Thyroid gland (tissue), 4 donors: Measurements from ENCODE around the gene TTR. TPM values are rescaled to one million over a fixed set of nuclear protein-coding genes. Genes with fewer than 3 reads are reported as not detected.

Experiments
- DNase-seq, 2 donors: peaks; one replicate each; pipeline ENCODE4 v3.0.0-alpha.2; 2019
- H3K27ac ChIP-seq, 3 donors: fragments of 200-600 bp; sonication (generic); 1 replicate in 2 of 3; 2 replicates in 1 of 3; pipeline ENCODE4 v1.5.1; 2016 to 2019; ENCODE audit warnings: mild to moderate bottlenecking in 1 of 3, moderate library complexity in 1 of 3
- H3K27me3 ChIP-seq: fragments of 200-600 bp; sonication (generic); one replicate; pipeline ENCODE4 v1.5.1; 2019
- H3K36me3 ChIP-seq, 2 donors: fragments of 200-600 bp; sonication (generic); one replicate each; pipeline ENCODE4 v1.5.1; 2016 to 2019
- H3K4me1 ChIP-seq, 2 donors: fragments of 200-600 bp; sonication (generic); one replicate each; pipeline ENCODE4 v1.5.1; 2017 to 2019
- H3K4me3 ChIP-seq, 3 donors: fragments of 200-600 bp; sonication (generic); replicated peaks in 1 of 3; 1 replicate in 2 of 3; 2 replicates in 1 of 3; pipeline ENCODE4 v1.5.1; 2016; ENCODE audit warnings: mild to moderate bottlenecking in 1 of 3
- H3K9me3 ChIP-seq: fragments of 200-600 bp; sonication (generic); one replicate; pipeline ENCODE4 v1.5.1; 2017
- CTCF ChIP-seq, 6 experiments: fragments of 200-600 bp in 3 of 6; fragments of 450-650 bp in 3 of 6; sonication (generic) in 3 of 6; IDR thresholded peaks; one replicate each; pipeline ENCODE4 v1.5.1; 2016 to 2019; ENCODE audit warnings: antibody characterized with exemption in 6 of 6, mild to moderate bottlenecking in 2 of 6, inconsistent platforms in 1 of 6, moderate library complexity in 1 of 6
- POLR2A ChIP-seq, 2 donors: fragments of 450-650 bp; IDR thresholded peaks; one replicate each; pipeline ENCODE4 v1.6.1; 2017; ENCODE audit warnings: antibody characterized with exemption in 2 of 2, mild to moderate bottlenecking in 2 of 2, moderate library complexity in 1 of 2
- WGBS, 2 donors: methylation state at CpG; one replicate each; pipeline ENCODE4 v1.1.5; 2017; 5-methylcytosine and 5-hydroxymethylcytosine counted together
- intact Hi-C: fragments of 100-400 bp; cut with DNase I; formaldehyde crosslinking; loops from one replicate; pipeline ENCODE4 v1.15.1; 2023
- total RNA-seq, 4 donors: library from RNA; depleted of rRNA; stranded (reverse); fragments of >200 nt; gene quantifications; one replicate each; pipeline ENCODE4 v1.2.3, GENCODE V29; 2016

The TTR gene
- total RNA-seq, 4 donors from 2014 or later, result not detected

- no peaks in the 10 kb centered on the region for H3K9me3 ChIP-seq
- H3K36me3 ChIP-seq, result no peaks in the 10 kb centered on the region
- DNase-seq, result no peak
- no peak for TF ChIP-seq CTCF (IDR thresholded peaks at IDR 0.05)
- TF ChIP-seq POLR2A (IDR thresholded peaks at IDR 0.05), result no peak
- no peaks in the 10 kb centered on the region for H3K4me1 ChIP-seq
- H3K4me3 ChIP-seq, result no peak overlapping the region
- no peaks in the 10 kb centered on the region for H3K27me3 ChIP-seq
- intact Hi-C loops, result no loop called here
- no peak overlapping the region for H3K27ac ChIP-seq
Observed at GRCh38 chr18:31603315-31603714, 11.6 kb downstream of the TTR start.

- H3K36me3 ChIP-seq, result no peaks in the 10 kb centered on the region
- H3K4me3 ChIP-seq, result no peak overlapping the region
- WGBS, 2 donors, result 88 to 91% methylated on average over 2 of the region's 2 CpGs
- no peak for DNase-seq
- no peak for TF ChIP-seq CTCF (IDR thresholded peaks at IDR 0.05)
- intact Hi-C loops, result no loop called here
- no peaks in the 10 kb centered on the region for H3K27me3 ChIP-seq
- H3K9me3 ChIP-seq, result no peaks in the 10 kb centered on the region
- H3K4me1 ChIP-seq, result no peaks in the 10 kb centered on the region
- no peak overlapping the region for H3K27ac ChIP-seq
Observed at GRCh38 chr18:31606265-31606664, 14.6 kb downstream of the TTR start.

GRCh38 chr18:31607384-31607783 lies 15.7 kb downstream of the TTR start:
- 77 to 82% methylated on average over 5 of the region's 5 CpGs for WGBS, 2 donors
- no peak overlapping the region for H3K4me3 ChIP-seq
- no peak overlapping the region for H3K27ac ChIP-seq
- no peaks in the 10 kb centered on the region for H3K9me3 ChIP-seq
- intact Hi-C loops, result no loop called here
- no peaks in the 10 kb centered on the region for H3K27me3 ChIP-seq
- no peak for TF ChIP-seq CTCF (IDR thresholded peaks at IDR 0.05)
- H3K36me3 ChIP-seq, result no peaks in the 10 kb centered on the region
- no peaks in the 10 kb centered on the region for H3K4me1 ChIP-seq
- DNase-seq, result no peak

GRCh38 chr18:31609886-31610285 lies 18.2 kb downstream of the TTR start:
- no peaks in the 10 kb centered on the region for H3K36me3 ChIP-seq
- no peaks in the 10 kb centered on the region for H3K4me1 ChIP-seq
- H3K4me3 ChIP-seq, result no peak overlapping the region
- TF ChIP-seq CTCF (IDR thresholded peaks at IDR 0.05) (no peak), POLR2A (IDR thresholded peaks at IDR 0.05) (no peak)
- no peaks in the 10 kb centered on the region for H3K27me3 ChIP-seq
- no peaks in the 10 kb centered on the region for H3K9me3 ChIP-seq
- intact Hi-C loops, result no loop called here
- no peak for DNase-seq
- WGBS, 2 donors, result 77 to 93% methylated on average over 2 of the region's 2 CpGs
- H3K27ac ChIP-seq, result no peak overlapping the region

- intact Hi-C loops, result no loop called here
- DNase-seq, result peak in 1 of 2 donors; percentile 2
Observed at GRCh38 chr18:31610286-31611205, 18.9 kb downstream of the TTR start.

More at GRCh38 chr18:31610286-31611205, 18.9 kb downstream of the TTR start:
- H3K27ac ChIP-seq, result no peak overlapping the region
- H3K4me1 ChIP-seq, result no peaks in the 10 kb centered on the region
- 46 to 52% methylated on average over 8 of the region's 8 CpGs for WGBS, 2 donors
- TF ChIP-seq POLR2A (IDR thresholded peaks at IDR 0.05), result no peak
- no peak for TF ChIP-seq CTCF (IDR thresholded peaks at IDR 0.05)
- H3K9me3 ChIP-seq, result no peaks in the 10 kb centered on the region
- no peak overlapping the region for H3K4me3 ChIP-seq
- no peaks in the 10 kb centered on the region for H3K27me3 ChIP-seq
- H3K36me3 ChIP-seq, result no peaks in the 10 kb centered on the region
